Keratinocyte (primary cell): ENCODE data around the gene DACT2. TPM values are rescaled to one million over a fixed set of nuclear protein-coding genes. Genes with fewer than 3 reads are reported as not detected.

ENCODE experiments used
- DNase-seq: peaks from one replicate; pipeline ENCODE4 v3.0.0-alpha.2; 2011; ENCODE audit warnings: low read depth, missing footprints, low spot score
- FAIRE-seq: peaks from 2 replicates; lab custom pipeline; 2011; peaks lifted over from hg19 to GRCh38; lab: Jason Lieb, UNC
- H2AFZ ChIP-seq: 2 replicates; pipeline ENCODE4 v1.6.0; 2012; ENCODE audit warnings: low read length, control low read depth, inconsistent platforms; ENCODE audit not compliant: control insufficient read depth
- H3K27ac ChIP-seq: 2 replicates; pipeline ENCODE4 v1.5.1; 2011; ENCODE audit warnings: low read length; ENCODE audit not compliant: control insufficient read depth, insufficient read depth
- H3K27me3 ChIP-seq: 3 replicates; pipeline ENCODE4 v1.6.0; 2011; ENCODE audit warnings: low read length; ENCODE audit not compliant: control insufficient read depth, insufficient read depth; ENCODE audit errors: extremely low read depth
- H3K36me3 ChIP-seq, 2 experiments: 2 replicates in 1 of 2; 3 replicates in 1 of 2; pipeline ENCODE4 v1.5.1; 2011; ENCODE audit warnings: low read length in 2 of 2, mild to moderate bottlenecking in 1 of 2; ENCODE audit not compliant: control insufficient read depth in 2 of 2, insufficient read depth in 2 of 2; ENCODE audit errors: extremely low read depth in 1 of 2
- H3K4me1 ChIP-seq: 3 replicates; pipeline ENCODE4 v1.5.1; 2011; ENCODE audit warnings: low read length; ENCODE audit not compliant: control insufficient read depth, insufficient read depth; ENCODE audit errors: extremely low read depth
- H3K4me2 ChIP-seq: 3 replicates; pipeline ENCODE4 v1.6.0; 2011; ENCODE audit warnings: low read depth, low read length; ENCODE audit not compliant: control insufficient read depth, insufficient read depth; ENCODE audit errors: extremely low read depth
- H3K4me3 ChIP-seq, 3 experiments: fragments of 200-600 bp in 1 of 3; sonication (generic) in 1 of 3; 2 replicates in 2 of 3; 3 replicates in 1 of 3; pipeline ENCODE4 v1.5.1; 2011 to 2016; ENCODE audit warnings: low read length in 3 of 3, mild to moderate bottlenecking in 3 of 3, control low read depth in 2 of 3, inconsistent platforms in 1 of 3, low read depth in 1 of 3, mixed read lengths in 1 of 3, mixed run types in 1 of 3, moderate library complexity in 1 of 3; ENCODE audit not compliant: control insufficient read depth in 2 of 3, insufficient read depth in 2 of 3; ENCODE audit errors: extremely low read depth in 1 of 3
- H3K79me2 ChIP-seq: 2 replicates; pipeline ENCODE4 v1.6.0; 2012; ENCODE audit warnings: low read length; ENCODE audit not compliant: control insufficient read depth, insufficient read depth
- H3K9ac ChIP-seq: 3 replicates; pipeline ENCODE4 v1.6.0; 2011; ENCODE audit warnings: low read length; ENCODE audit not compliant: control insufficient read depth, insufficient read depth; ENCODE audit errors: extremely low read depth
- H3K9me1 ChIP-seq: 3 replicates; pipeline ENCODE4 v1.6.0; 2011; ENCODE audit warnings: low read length; ENCODE audit not compliant: control insufficient read depth, insufficient read depth; ENCODE audit errors: extremely low read depth
- H3K9me3 ChIP-seq: 2 replicates; pipeline ENCODE4 v1.5.1; 2012; ENCODE audit warnings: low read depth, low read length; ENCODE audit not compliant: control insufficient read depth
- H4K20me1 ChIP-seq: 3 replicates; pipeline ENCODE4 v1.6.0; 2011; ENCODE audit warnings: low read length; ENCODE audit not compliant: control insufficient read depth, insufficient read depth; ENCODE audit errors: extremely low read depth
- CTCF ChIP-seq, 3 experiments: IDR thresholded peaks in 1 of 3; conservative IDR thresholded peaks in 1 of 3; optimal IDR thresholded peaks in 1 of 3; 2 replicates in 2 of 3; 3 replicates in 1 of 3; pipeline versions ENCODE3 to v1.5.1; 2011; ENCODE audit warnings: low read length in 3 of 3, mild to moderate bottlenecking in 3 of 3, moderate library complexity in 2 of 3, control low read depth in 1 of 3, inconsistent platforms in 1 of 3; ENCODE audit not compliant: insufficient read depth in 2 of 3; ENCODE audit errors: extremely low read depth in 1 of 3
- EZH2 ChIP-seq: IDR thresholded peaks from one replicate; pipeline ENCODE4 v1.6.1; 2012; ENCODE audit warnings: inconsistent platforms, mild to moderate bottlenecking, low read length, moderate library complexity
- dilution Hi-C: fragments of 300-500 bp; cut with MboI; formaldehyde crosslinking; loops from one replicate; pipeline ENCODE4 v1.7.0; 2020; ENCODE audit warnings: low sequenced_read_pairs; ENCODE audit not compliant: extremely low pct_ligation_motif_present
- polyA plus RNA-seq, 5 experiments: library from polyadenylated mRNA; depleted of rRNA in 3 of 5; stranded (reverse) in 3 of 5; stranded (forward) in 1 of 5; unstranded in 1 of 5; fragments of >200 nt; gene quantifications; 1 replicate in 1 of 5; 2 replicates in 3 of 5; 3 replicates in 1 of 5; pipeline versions ENCODE4 v1.2.1 to v1.2.3, GENCODE V29; 2011 to 2012; ENCODE audit warnings: missing spikeins in 2 of 5, low read depth in 1 of 5, low replicate concordance in 1 of 5

Gene DACT2
- polyA plus RNA-seq, 1 donor (not counting 4 experiments of a cell fraction or from before 2014, with no cell fraction given): 0.09 TPM

- Histone ChIP-seq H3K9me1 (no peaks in the 10 kb centered on the region), H3K4me3 (no peak overlapping the region), H3K36me3 (no peaks in the 10 kb centered on the region), H3K4me2 (no peak overlapping the region), H3K27ac (no peak overlapping the region), H4K20me1 (no peaks in the 10 kb centered on the region), H3K79me2 (no peaks in the 10 kb centered on the region), H3K27me3 (peaks cover 24% of the 10 kb centered on the region), H3K9me3 (no peaks in the 10 kb centered on the region), H3K9ac (no peak overlapping the region), H3K4me1 (no peaks in the 10 kb centered on the region), H2AFZ (no peak overlapping the region)
- TF ChIP-seq CTCF (optimal IDR thresholded peaks at IDR 0.05 in 1 of 3, IDR thresholded peaks at IDR 0.05 in 1 of 3, conservative IDR thresholded peaks at IDR 0.05 in 1 of 3; ENCODE audit: extremely low read depth in 1 of 3, insufficient read depth in 2 of 3, low read length in 3 of 3) (no peak), EZH2 (no peak)
- DNase-seq (no peak), FAIRE-seq (no peak)
- dilution Hi-C loops: no loop called here
Observed at GRCh38 chr6:168345896-168346754, 26.5 kb upstream of the DACT2 start.

- H3K9me1 ChIP-seq: no peaks in the 10 kb centered on the region
- no peaks in the 10 kb centered on the region for H4K20me1 ChIP-seq
- peaks cover 24% of the 10 kb centered on the region for H3K27me3 ChIP-seq
- H3K4me1 ChIP-seq: no peaks in the 10 kb centered on the region
- dilution Hi-C loops: no loop called here
- H3K9me3 ChIP-seq: no peaks in the 10 kb centered on the region
- H3K79me2 ChIP-seq: no peaks in the 10 kb centered on the region
- H3K36me3 ChIP-seq: no peaks in the 10 kb centered on the region
- H3K4me3 ChIP-seq: no peak overlapping the region
- FAIRE-seq: no peak
- DNase-seq: no peak
- H3K9ac ChIP-seq: no peak overlapping the region
- no peak overlapping the region for H2AFZ ChIP-seq
- no peak overlapping the region for H3K27ac ChIP-seq
- H3K4me2 ChIP-seq: no peak overlapping the region
- TF ChIP-seq CTCF (optimal IDR thresholded peaks at IDR 0.05 in 1 of 3, IDR thresholded peaks at IDR 0.05 in 1 of 3, conservative IDR thresholded peaks at IDR 0.05 in 1 of 3; ENCODE audit: extremely low read depth in 1 of 3, insufficient read depth in 2 of 3, low read length in 3 of 3) (no peak), EZH2 (no peak)
Observed at GRCh38 chr6:168345266-168345665, 25.7 kb upstream of the DACT2 start.
